AG08395 (cell line): ENCODE results near the gene PSMD9.
"Not testable (repeated sequence)": the region's sequence is repeated elsewhere in the genome, so short reads cannot be mapped to it uniquely, and the experiment has no call there.

Experiments
- DNase-seq: peaks from one replicate; pipeline ENCODE4 v3.0.0; 2012; ENCODE audit warnings: mixed read lengths, low spot score

Gene PSMD9

GRCh38 chr12:121873216-121873569 is 15.4 kb upstream of the PSMD9 start:
- DNase-seq = no peak

GRCh38 chr12:121874071-121874470 is 14.5 kb upstream of the PSMD9 start:
- DNase-seq = no peak

GRCh38 chr12:121875582-121875981 is 13.0 kb upstream of the PSMD9 start:
- no peak for DNase-seq

GRCh38 chr12:121876080-121876447 is 12.5 kb upstream of the PSMD9 start:
- not testable (repeated sequence) for DNase-seq

- DNase-seq = no peak
Measured at GRCh38 chr12:121883315-121883660, 5.3 kb upstream of the PSMD9 start.

- not testable (repeated sequence) for DNase-seq
Measured at GRCh38 chr12:121885129-121885528, 3.5 kb upstream of the PSMD9 start.

- DNase-seq = no peak
Measured at GRCh38 chr12:121888083-121888477, 510 bp upstream of the PSMD9 start.

GRCh38 chr12:121889274-121889624 is 659 bp downstream of the PSMD9 start:
- DNase-seq = no peak

- peak; percentile 34 for DNase-seq
Measured at GRCh38 chr12:121889661-121890060, 1.1 kb downstream of the PSMD9 start.

- no peak for DNase-seq
Measured at GRCh38 chr12:121892673-121893561, 4.3 kb downstream of the PSMD9 start.

- peak; percentile 74 for DNase-seq
Measured at GRCh38 chr12:121893961-121894460, 5.4 kb downstream of the PSMD9 start.

GRCh38 chr12:121894633-121895032 is 6.0 kb downstream of the PSMD9 start:
- DNase-seq = no peak

GRCh38 chr12:121898287-121898686 is 9.7 kb downstream of the PSMD9 start:
- no peak for DNase-seq

- DNase-seq = no peak
Measured at GRCh38 chr12:121899590-121899989, 11.0 kb downstream of the PSMD9 start.

GRCh38 chr12:121903202-121903601 is 14.6 kb downstream of the PSMD9 start:
- no peak for DNase-seq

GRCh38 chr12:121905746-121906145 is 17.2 kb downstream of the PSMD9 start:
- no peak for DNase-seq

- no peak for DNase-seq
Measured at GRCh38 chr12:121908702-121909101, 20.1 kb downstream of the PSMD9 start.

- DNase-seq = no peak
Measured at GRCh38 chr12:121911824-121912585, 23.4 kb downstream of the PSMD9 start.

- no peak for DNase-seq
Measured at GRCh38 chr12:121915841-121916321, 27.3 kb downstream of the PSMD9 start.

GRCh38 chr12:121916719-121917118 is 28.1 kb downstream of the PSMD9 start:
- no peak for DNase-seq

- peak; percentile 96 for DNase-seq
Measured at GRCh38 chr12:121917950-121918678, 29.5 kb downstream of the PSMD9 start, which contains the start of gene CFAP251. CFAP251 (plus strand) TSS chr12:121918592; CDS start chr12:121921306, 2,714 bp downstream.

- no peak for DNase-seq
Measured at GRCh38 chr12:121918679-121919038, 30.1 kb downstream of the PSMD9 start.
